Upper lobe of left lung (tissue), 6 donors: Measurements from ENCODE around the gene ARIH1. TPM values are rescaled to one million over a fixed set of nuclear protein-coding genes. Genes with fewer than 3 reads are reported as not detected.
"Not testable (repeated sequence)": the region's sequence is repeated elsewhere in the genome, so short reads cannot be mapped to it uniquely, and the experiment has no call there.

Experiments
- ATAC-seq, 2 donors: fragments of 200-7000 bp; cut with Tn5 transposase; one replicate each; pipeline ENCODE4 v1.9.1; 2022; ENCODE audit warnings: mild to moderate bottlenecking in 2 of 2, moderate library complexity in 2 of 2; ENCODE audit not compliant: low FRiP score in 2 of 2
- DNase-seq, 2 donors: peaks; one replicate each; pipeline ENCODE4 v3.0.0-alpha.2; 2019 to 2020
- H3K27ac ChIP-seq, 4 donors: fragments of 200-600 bp; sonication (generic); one replicate each; pipeline ENCODE4 v1.5.1; 2016 to 2019
- H3K27me3 ChIP-seq, 4 donors: fragments of 200-600 bp; sonication (generic); one replicate each; pipeline ENCODE4 v1.5.1; 2017 to 2019
- H3K36me3 ChIP-seq, 4 donors: fragments of 200-600 bp; sonication (generic); one replicate each; pipeline ENCODE4 v1.5.1; 2016 to 2019
- H3K4me1 ChIP-seq, 4 donors: fragments of 200-600 bp; sonication (generic); one replicate each; pipeline ENCODE4 v1.5.1; 2018 to 2019
- H3K4me3 ChIP-seq, 4 donors: fragments of 200-600 bp; sonication (generic); one replicate each; pipeline ENCODE4 v1.5.1; 2017 to 2019; ENCODE audit warnings: mild to moderate bottlenecking in 2 of 4, moderate library complexity in 1 of 4
- H3K9me3 ChIP-seq, 4 donors: fragments of 200-600 bp; sonication (generic); one replicate each; pipeline ENCODE4 v1.5.1; 2018 to 2019
- CTCF ChIP-seq, 6 experiments: fragments of 450-650 bp in 4 of 6; fragments of 200-600 bp in 2 of 6; sonication (generic) in 2 of 6; IDR thresholded peaks; one replicate each; pipeline ENCODE4 v1.5.1; 2016 to 2019; ENCODE audit warnings: antibody characterized with exemption in 6 of 6
- EP300 ChIP-seq, 4 donors: sonication (generic); formaldehyde crosslinking; IDR thresholded peaks; one replicate each; pipeline ENCODE4 v1.5.1; 2017; ENCODE audit warnings: antibody characterized with exemption in 4 of 4, control low read depth in 2 of 4
- POLR2A ChIP-seq, 4 donors: fragments of 450-650 bp; IDR thresholded peaks; one replicate each; pipeline ENCODE4 v1.5.1; 2016 to 2017; ENCODE audit warnings: antibody characterized with exemption in 4 of 4, mild to moderate bottlenecking in 2 of 4
- POLR2AphosphoS5 ChIP-seq, 2 donors: sonication (generic); formaldehyde crosslinking; IDR thresholded peaks; one replicate each; pipeline ENCODE4 v1.5.1; 2017; ENCODE audit warnings: antibody characterized with exemption in 2 of 2
- WGBS, 2 donors: methylation state at CpG; one replicate each; pipeline ENCODE4 v1.1.5; 2017 to 2018; 5-methylcytosine and 5-hydroxymethylcytosine counted together
- total RNA-seq, 6 donors: library from RNA; depleted of rRNA in 4 of 6; stranded (reverse); fragments of >200 nt in 4 of 6; gene quantifications; one replicate each; pipeline versions ENCODE4 v1.1.0 to v1.2.1, GENCODE V29; 2016 to 2021
- donor health status: DM: no; HTN: no; CAD: no; lungs with moderate emphysema.
- donor health status: DM: no; HTN: yes; CAD: no; lungs with severe emphysema.

The ARIH1 gene
- total RNA-seq, 6 donors from 2014 or later: 43.0 to 155 (median 85.4) TPM

GRCh38 chr15:72609862-72610261 lies 135.7 kb downstream of the ARIH1 start:
- no peak overlapping the region for H3K27ac ChIP-seq
- H3K4me1 ChIP-seq: peaks cover 0 to 5% (median 0%) of the 10 kb centered on the region in 4 donors
- 81 to 91% methylated on average over 8 of the region's 8 CpGs for WGBS, 2 donors
- H3K9me3 ChIP-seq: no peaks in the 10 kb centered on the region
- ATAC-seq: no peak
- TF ChIP-seq POLR2AphosphoS5 (IDR thresholded peaks at IDR 0.05) (no peak), CTCF (IDR thresholded peaks at IDR 0.05) (no peak), EP300 (IDR thresholded peaks at IDR 0.05) (no peak), POLR2A (IDR thresholded peaks at IDR 0.05) (no peak)
- no peaks in the 10 kb centered on the region for H3K36me3 ChIP-seq
- H3K27me3 ChIP-seq: no peaks in the 10 kb centered on the region
- DNase-seq: no peak
- no peak overlapping the region for H3K4me3 ChIP-seq

- not testable (repeated sequence) for H3K36me3 ChIP-seq, DNase-seq, H3K27me3 ChIP-seq, H3K27ac ChIP-seq, H3K4me1 ChIP-seq, ATAC-seq, H3K9me3 ChIP-seq, H3K4me3 ChIP-seq
- 93 to 100% methylated on average over 2 to 3 of the region's 3 CpGs for WGBS, 2 donors
These were observed 138.2 kb downstream of the ARIH1 start for GRCh38 chr15:72612324-72612723.

- H3K9me3 ChIP-seq: no peaks in the 10 kb centered on the region
- TF ChIP-seq CTCF (IDR thresholded peaks at IDR 0.05) (no peak), POLR2AphosphoS5 (IDR thresholded peaks at IDR 0.05) (no peak), POLR2A (IDR thresholded peaks at IDR 0.05) (no peak), EP300 (IDR thresholded peaks at IDR 0.05) (no peak)
- WGBS, 2 donors: 79 to 85% methylated on average over 2 to 3 of the region's 3 CpGs
- no peaks in the 10 kb centered on the region for H3K27me3 ChIP-seq
- H3K27ac ChIP-seq: peak overlapping the region in 2 of 4 donors; percentile 11 to 20
- H3K36me3 ChIP-seq: no peaks in the 10 kb centered on the region
- ATAC-seq (no peak), DNase-seq (peak in 1 of 2 donors; percentile 52)
- H3K4me3 ChIP-seq: no peak overlapping the region
- H3K4me1 ChIP-seq: peaks cover 0 to 10% (median 0%) of the 10 kb centered on the region in 4 donors
These were observed 140.8 kb downstream of the ARIH1 start for GRCh38 chr15:72614810-72615532.

- WGBS, 2 donors: 50 to 53% methylated on average over 4 to 6 of the region's 7 CpGs
- DNase-seq: peak in 1 of 2 donors; percentile 71
These were observed 141.6 kb downstream of the ARIH1 start for GRCh38 chr15:72615533-72616233.

GRCh38 chr15:72616491-72617210 lies 142.5 kb downstream of the ARIH1 start:
- Histone ChIP-seq H3K27ac (no peak overlapping the region), H3K27me3 (no peaks in the 10 kb centered on the region), H3K4me1 (peaks cover 0 to 10% (median 0%) of the 10 kb centered on the region in 4 donors), H3K36me3 (no peaks in the 10 kb centered on the region), H3K4me3 (no peak overlapping the region), H3K9me3 (no peaks in the 10 kb centered on the region)
- DNase-seq (no peak), ATAC-seq (no peak)
- no peak for TF ChIP-seq POLR2A (IDR thresholded peaks at IDR 0.05)
- no peak for TF ChIP-seq POLR2AphosphoS5 (IDR thresholded peaks at IDR 0.05)
- TF ChIP-seq EP300 (IDR thresholded peaks at IDR 0.05): no peak
- no peak for TF ChIP-seq CTCF (IDR thresholded peaks at IDR 0.05)
- WGBS, 2 donors: 85 to 90% methylated on average over 9 to 10 of the region's 10 CpGs

More at GRCh38 chr15:72615533-72616233, 141.6 kb downstream of the ARIH1 start:
- H3K36me3 ChIP-seq, H3K9me3 ChIP-seq, H3K4me1 ChIP-seq, H3K27me3 ChIP-seq, H3K27ac ChIP-seq, H3K4me3 ChIP-seq: not testable (repeated sequence)
- ATAC-seq: peak in 1 of 2 donors; percentile 50

- H3K4me3 ChIP-seq, ATAC-seq, H3K4me1 ChIP-seq, DNase-seq, H3K27ac ChIP-seq, H3K27me3 ChIP-seq, H3K9me3 ChIP-seq, H3K36me3 ChIP-seq: not testable (repeated sequence)
- WGBS, 2 donors: 88 to 93% methylated on average over 4 of the region's 4 CpGs
These were observed 149.7 kb downstream of the ARIH1 start for GRCh38 chr15:72623854-72624253.

GRCh38 chr15:72626153-72626552 lies 152.0 kb downstream of the ARIH1 start:
- H3K36me3 ChIP-seq, H3K4me3 ChIP-seq, DNase-seq, H3K4me1 ChIP-seq, H3K27ac ChIP-seq, ATAC-seq, H3K27me3 ChIP-seq, H3K9me3 ChIP-seq: not testable (repeated sequence)
- WGBS, 2 donors: 79 to 88% methylated on average over 3 of the region's 3 CpGs
